CD4-positive, alpha-beta T cell treated with Interleukin-17A for 4 hours (primary cell): ENCODE data around the gene NWD2.

Source experiments
- DNase-seq: peaks from one replicate; pipeline ENCODE4 v3.0.0-alpha.2; 2020; ENCODE audit warnings: mixed read lengths

NWD2 gene

GRCh38 chr4:37305984-37306383 lies 61.4 kb downstream of the NWD2 start:
- no peak for DNase-seq

GRCh38 chr4:37317104-37317643 lies 72.6 kb downstream of the NWD2 start:
- DNase-seq = no peak

DNA sequence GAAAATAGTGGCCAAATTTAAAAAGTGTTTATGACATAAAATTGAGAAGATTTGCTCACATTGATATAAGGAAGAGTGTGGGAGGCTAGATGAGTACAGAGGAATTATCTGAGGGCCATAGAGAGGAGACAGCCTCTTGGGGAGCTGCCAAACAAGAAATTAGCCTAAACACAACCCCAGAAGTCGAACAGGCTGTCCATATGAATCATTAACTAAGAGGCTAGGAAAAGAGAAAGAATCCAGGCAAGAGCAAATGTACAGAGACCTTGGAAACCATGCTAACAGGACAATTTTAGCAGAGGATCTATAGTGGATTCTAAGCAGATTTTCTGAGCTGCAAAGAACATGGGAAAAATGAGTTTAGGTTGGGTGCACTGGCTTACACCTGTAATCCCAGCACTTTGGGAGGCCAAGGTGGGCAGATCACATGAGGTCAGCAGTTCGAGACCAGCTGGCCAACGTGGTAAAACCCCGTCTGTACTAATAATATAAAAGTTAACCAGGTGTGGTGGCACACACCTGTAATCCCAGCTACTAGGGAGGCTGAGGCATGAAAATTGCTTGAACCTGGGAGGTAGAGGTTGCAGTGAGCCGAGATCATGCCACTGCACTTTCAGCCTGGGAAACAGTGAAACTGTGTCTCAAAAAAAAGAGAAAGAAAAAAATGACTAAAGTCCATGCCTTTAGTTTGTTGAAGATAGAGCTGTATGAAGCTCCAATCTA lies 76.1 kb downstream of the NWD2 start:
- no peak for DNase-seq

- no peak for DNase-seq
These were observed 77.6 kb downstream of the NWD2 start for GRCh38 chr4:37322122-37322521.

DNA sequence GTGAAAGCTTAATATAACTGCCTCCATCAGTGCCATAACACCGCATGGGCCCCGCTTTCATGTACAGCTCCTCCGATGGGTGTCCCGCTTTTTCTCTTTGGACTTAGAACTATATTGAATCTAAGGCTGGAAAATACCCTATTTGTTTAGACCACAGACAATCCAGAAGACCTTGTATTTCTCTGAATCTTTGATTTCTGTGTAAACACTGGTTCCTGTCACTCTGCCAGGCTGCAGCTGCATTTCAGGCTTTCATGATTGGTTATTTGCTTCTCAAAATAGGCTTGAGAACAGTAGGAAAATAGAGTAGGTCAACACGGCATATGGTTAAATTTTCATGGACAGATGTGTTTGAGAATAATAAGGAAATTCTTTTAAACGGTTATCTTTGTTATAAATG lies 80.0 kb downstream of the NWD2 start:
- DNase-seq = no peak

DNA sequence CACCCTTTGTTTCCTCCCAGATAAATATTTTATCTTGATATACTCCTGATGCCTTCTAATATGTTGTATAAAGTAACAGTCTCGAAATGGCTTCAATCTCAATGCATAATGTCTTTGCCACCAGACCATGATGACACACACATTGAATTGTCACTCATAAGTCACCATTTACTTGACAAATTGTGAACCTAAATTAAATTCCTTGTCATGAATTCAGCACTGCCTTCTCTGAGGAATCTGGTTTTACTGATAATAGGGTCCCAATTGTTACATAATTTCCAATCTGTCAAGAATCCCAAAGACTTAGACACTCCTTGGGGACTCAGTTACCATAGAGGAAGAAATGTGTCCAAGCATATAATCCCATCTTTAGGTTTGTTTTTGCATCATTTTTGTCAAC lies 82.3 kb downstream of the NWD2 start:
- no peak for DNase-seq

DNA sequence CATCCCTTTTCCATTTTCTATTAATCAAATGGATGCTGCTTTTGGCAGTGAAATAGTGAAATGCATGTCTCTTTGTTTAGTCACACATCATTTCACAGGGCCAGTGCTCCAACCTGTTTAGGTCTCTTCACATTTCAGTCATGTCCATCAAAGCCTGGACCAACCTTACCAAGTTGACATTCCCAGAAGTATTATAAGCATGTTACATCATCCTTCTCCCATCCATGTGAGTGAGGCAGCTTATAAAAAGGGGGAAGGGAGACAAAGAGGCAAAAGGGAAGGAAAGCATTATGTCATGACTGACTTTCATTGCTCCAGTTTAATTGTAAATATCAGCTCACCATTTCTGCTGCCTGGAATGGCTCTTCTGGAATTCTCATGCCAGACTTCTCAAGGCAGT lies 94.4 kb downstream of the NWD2 start:
- no peak for DNase-seq

DNA sequence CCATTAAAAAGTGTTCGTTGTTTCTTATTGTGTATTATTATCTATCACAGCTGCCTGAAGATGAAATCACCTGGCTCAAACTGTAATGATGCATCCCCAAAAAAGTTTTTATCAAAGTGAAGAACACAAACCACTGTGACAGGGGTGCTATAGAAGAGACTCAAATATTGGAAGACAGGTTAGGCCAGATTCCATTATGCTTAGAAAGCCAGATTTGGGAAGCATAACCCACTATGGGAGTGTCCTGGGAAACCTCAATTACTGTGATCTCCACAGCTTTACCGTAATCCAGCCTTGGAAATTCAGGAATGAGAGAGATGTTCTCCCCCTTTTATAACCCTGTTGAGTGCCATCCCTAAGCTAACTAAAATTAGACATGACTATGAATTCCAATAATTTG lies 114.2 kb downstream of the NWD2 start:
- DNase-seq = no peak

- no peak for DNase-seq
These were observed 114.7 kb downstream of the NWD2 start for GRCh38 chr4:37359261-37359660.

DNA sequence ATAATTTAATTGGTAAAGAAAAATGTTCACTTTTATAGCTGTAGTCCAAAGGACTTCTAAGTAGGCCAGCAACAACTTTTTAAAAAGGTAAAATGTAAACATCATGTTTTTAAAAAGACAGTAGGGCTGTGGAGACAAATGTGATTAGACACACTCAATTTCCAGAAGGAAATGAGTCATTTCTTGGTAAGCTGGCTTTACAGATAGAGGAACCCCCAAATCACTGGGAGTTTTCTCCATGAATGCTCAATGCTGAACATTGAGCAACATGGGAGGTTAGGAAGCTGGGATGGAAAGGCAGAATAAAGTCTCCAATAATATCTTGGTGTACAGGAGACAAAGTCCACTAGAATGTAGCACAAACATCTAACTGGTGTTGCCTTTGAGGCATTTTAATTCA lies 121.3 kb downstream of the NWD2 start:
- no peak for DNase-seq

- DNase-seq = no peak
These were observed 123.4 kb downstream of the NWD2 start for GRCh38 chr4:37367901-37368300.

- DNase-seq = no peak
These were observed 125.5 kb downstream of the NWD2 start for GRCh38 chr4:37370052-37370451.

- DNase-seq = no peak
These were observed 136.6 kb downstream of the NWD2 start for GRCh38 chr4:37381040-37381668.

DNA sequence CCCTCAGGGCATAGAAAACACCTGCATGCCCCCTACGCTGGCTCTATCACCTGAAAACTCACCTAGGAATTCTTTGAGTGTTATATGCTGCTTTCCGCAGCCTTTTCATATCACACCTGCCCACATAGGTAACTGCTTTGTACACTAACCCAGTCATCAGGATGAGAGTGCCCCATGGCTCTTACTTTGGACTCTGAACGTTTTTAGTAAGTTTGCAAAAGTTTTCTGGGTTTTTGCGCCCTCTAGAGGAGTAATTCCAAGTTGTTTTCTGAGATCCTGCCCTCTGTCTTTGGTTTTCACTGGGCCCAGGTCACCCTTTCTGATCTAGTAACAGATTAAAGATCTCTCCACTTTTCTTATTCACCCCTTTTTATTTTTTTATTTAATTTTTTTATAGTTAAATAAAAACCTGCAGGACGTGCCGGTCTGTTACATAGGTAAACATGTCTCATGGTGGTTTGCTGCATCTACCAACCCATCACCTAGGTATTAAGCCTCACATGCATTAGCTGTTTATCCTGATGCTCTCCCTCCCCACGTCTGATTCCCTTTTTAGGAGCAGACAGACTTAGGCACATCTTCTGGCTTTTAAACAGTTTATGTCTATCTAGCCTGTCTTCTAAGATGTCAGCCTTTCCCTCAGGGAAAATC lies 139.2 kb downstream of the NWD2 start:
- DNase-seq = no peak

DNA sequence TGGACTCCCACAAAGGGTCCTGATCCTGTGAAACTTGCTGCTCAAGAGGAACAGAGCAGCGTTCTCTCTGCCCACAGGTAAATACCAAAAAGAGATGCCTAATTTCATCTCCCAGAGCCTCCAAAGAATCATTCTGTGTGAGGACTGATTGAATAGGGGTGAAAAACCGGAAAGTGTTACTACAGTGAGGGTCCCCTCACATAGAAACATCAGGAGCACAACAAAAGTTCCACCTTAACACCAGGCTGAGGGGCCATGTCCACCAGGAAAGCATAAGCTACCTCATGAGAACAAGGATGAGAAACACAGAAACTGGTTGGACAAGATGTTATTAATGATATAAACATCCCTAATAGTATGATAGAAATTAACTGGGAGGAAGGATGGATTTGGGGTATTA lies 140.9 kb downstream of the NWD2 start:
- no peak for DNase-seq

GRCh38 chr4:37388681-37389365 lies 144.3 kb downstream of the NWD2 start:
- no peak for DNase-seq

DNA sequence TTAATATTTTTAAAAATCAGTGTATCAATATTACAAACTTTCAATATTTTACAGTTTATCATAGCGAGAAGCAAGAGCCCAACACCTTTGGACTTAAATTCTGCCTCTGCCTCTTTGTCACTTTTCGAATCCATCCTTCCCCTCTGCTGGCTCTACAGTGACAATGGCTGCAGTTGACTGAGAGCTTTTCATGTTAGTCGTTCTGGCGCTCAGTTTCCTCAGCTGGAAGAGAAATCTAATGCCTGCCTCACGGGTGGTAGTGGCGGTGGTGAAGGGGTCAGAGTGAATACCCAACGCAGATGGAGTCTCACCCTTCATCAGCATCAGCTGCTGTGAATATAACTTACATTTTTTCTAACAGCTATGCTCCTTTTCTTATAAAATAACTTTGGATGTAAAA lies 144.8 kb downstream of the NWD2 start:
- DNase-seq = no peak

- DNase-seq = no peak
These were observed 145.5 kb downstream of the NWD2 start for GRCh38 chr4:37389967-37390580.

DNA sequence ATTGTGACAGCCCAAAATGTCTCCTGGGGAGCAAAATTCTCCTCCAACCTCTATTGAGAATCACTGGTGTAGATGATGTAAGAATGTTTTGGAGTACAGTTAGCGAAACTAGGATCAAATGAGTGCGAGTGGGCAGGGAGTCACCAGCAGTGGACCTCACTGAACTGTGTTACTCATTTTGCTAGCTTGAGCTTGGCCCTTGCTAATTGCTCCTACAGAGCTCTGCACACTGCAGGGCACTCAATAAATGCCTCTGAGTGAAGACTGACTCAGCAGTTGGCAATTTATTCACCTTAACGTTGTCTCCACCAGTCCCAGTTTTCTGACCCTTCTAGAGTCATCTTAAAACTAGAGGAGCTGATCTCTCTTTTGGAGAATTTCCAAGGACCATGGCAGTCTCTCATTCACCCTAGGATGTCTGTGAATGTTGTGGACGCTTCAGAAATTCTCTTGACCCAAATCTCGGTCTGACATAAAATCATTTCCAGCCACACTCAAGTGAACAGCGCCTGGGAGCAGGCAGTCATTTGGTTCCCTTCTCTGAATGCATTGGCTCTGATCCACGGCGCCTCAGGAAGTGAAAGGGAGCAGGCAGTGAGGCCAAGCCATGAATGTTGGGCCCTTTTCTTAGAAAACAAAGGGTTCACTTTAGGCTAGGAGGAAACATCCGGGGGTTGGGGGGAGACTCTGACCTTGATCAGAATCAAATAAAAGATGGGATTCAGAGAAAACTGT lies 148.1 kb downstream of the NWD2 start:
- DNase-seq = no peak

GRCh38 chr4:37393321-37393720 lies 148.8 kb downstream of the NWD2 start:
- no peak for DNase-seq

DNA sequence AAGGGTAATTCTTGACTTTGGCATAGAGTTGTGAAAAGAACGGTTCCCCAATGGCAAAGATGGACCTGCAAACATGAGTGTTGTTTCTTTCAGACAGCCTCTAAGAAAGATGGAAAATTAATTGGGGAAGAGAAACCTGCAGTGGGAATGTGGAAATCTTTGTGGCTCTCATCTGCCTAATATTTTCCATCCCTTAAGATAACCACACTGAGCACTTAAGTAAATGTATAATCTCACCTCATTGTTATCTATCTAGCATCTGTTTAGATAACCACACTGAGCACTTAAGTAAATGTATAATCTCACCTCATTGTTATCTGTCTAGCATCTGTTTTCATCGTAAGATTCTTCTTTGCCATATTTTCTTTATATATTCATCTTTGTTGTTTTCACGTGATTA lies 149.3 kb downstream of the NWD2 start:
- DNase-seq = no peak

GRCh38 chr4:37397505-37397904 lies 153.0 kb downstream of the NWD2 start:
- no peak for DNase-seq
